Breast epithelium (tissue), 4 donors: ENCODE measurements around the gene JPH3. TPM values are rescaled to one million over a fixed set of nuclear protein-coding genes. Genes with fewer than 3 reads are reported as not detected.

Experiments used
- DNase-seq, 2 donors: peaks; one replicate each; pipeline ENCODE4 v3.0.0-alpha.2; 2019; ENCODE audit warnings: low spot score in 2 of 2
- H3K27ac ChIP-seq, 2 donors: fragments of 200-600 bp; sonication (generic) in 1 of 2; one replicate each; pipeline ENCODE4 v1.5.1; 2016 to 2019; ENCODE audit warnings: mild to moderate bottlenecking in 1 of 2
- H3K27me3 ChIP-seq, 2 donors: fragments of 200-600 bp; sonication (generic) in 1 of 2; one replicate each; pipeline versions ENCODE4 v1.5.1 to v1.6.0; 2017 to 2019; ENCODE audit warnings: control low read depth in 1 of 2, mild to moderate bottlenecking in 1 of 2
- H3K36me3 ChIP-seq: fragments of 200-600 bp; one replicate; pipeline ENCODE4 v1.5.1; 2019
- H3K4me1 ChIP-seq, 2 donors: fragments of 200-600 bp; sonication (generic); one replicate each; pipeline ENCODE4 v1.5.1; 2016 to 2019; ENCODE audit warnings: control low read depth in 1 of 2
- H3K4me3 ChIP-seq, 3 donors: fragments of 200-600 bp; sonication (generic); 1 replicate in 2 of 3; 2 replicates in 1 of 3; pipeline ENCODE4 v1.5.1; 2016 to 2019; ENCODE audit warnings: mild to moderate bottlenecking in 3 of 3, moderate library complexity in 2 of 3
- H3K9me3 ChIP-seq, 2 donors: fragments of 200-600 bp; sonication (generic) in 1 of 2; one replicate each; pipeline ENCODE4 v1.5.1; 2016 to 2019; ENCODE audit warnings: control low read depth in 1 of 2
- CTCF ChIP-seq, 3 donors: fragments of 450-650 bp; IDR thresholded peaks; one replicate each; pipeline ENCODE4 v1.5.1; 2016 to 2017; ENCODE audit warnings: antibody characterized with exemption in 3 of 3, mild to moderate bottlenecking in 3 of 3, moderate library complexity in 3 of 3
- POLR2A ChIP-seq: fragments of 450-650 bp; IDR thresholded peaks from one replicate; pipeline ENCODE4 v1.6.1; 2016; ENCODE audit warnings: antibody characterized with exemption, mild to moderate bottlenecking, moderate library complexity
- POLR2AphosphoS5 ChIP-seq, 3 donors: sonication (generic); formaldehyde crosslinking; IDR thresholded peaks; one replicate each; pipeline ENCODE4 v1.6.1; 2017; ENCODE audit warnings: antibody characterized with exemption in 3 of 3
- intact Hi-C: fragments of 100-400 bp; cut with DNase I; formaldehyde crosslinking; loops from one replicate; pipeline ENCODE4 v1.15.1; 2023; ENCODE audit warnings: low total_unique reads
- total RNA-seq, 3 donors: library from RNA; depleted of rRNA; stranded (reverse); fragments of >200 nt; gene quantifications; one replicate each; pipeline ENCODE4 v1.1.0, GENCODE V29; 2016

JPH3 gene
- total RNA-seq, 3 donors from 2014 or later = 0.33 TPM; not detected in 2

- no peak for DNase-seq
- TF ChIP-seq POLR2AphosphoS5 (IDR thresholded peaks at IDR 0.05) (no peak), CTCF (IDR thresholded peaks at IDR 0.05) (no peak), POLR2A (no peak)
- Histone ChIP-seq H3K4me1 (no peaks in the 10 kb centered on the region), H3K27ac (no peak overlapping the region), H3K36me3 (no peaks in the 10 kb centered on the region), H3K4me3 (no peak overlapping the region), H3K27me3 (peaks cover 0 to 56% of the 10 kb centered on the region in 2 donors), H3K9me3 (no peaks in the 10 kb centered on the region)
- intact Hi-C loops = no loop called here
Measured at GRCh38 chr16:87620201-87620495, 17.8 kb downstream of the JPH3 start.

GRCh38 chr16:87621550-87621829 lies 19.2 kb downstream of the JPH3 start:
- Histone ChIP-seq H3K27me3 (peaks cover 0 to 60% of the 10 kb centered on the region in 2 donors), H3K4me3 (no peak overlapping the region), H3K36me3 (no peaks in the 10 kb centered on the region), H3K27ac (no peak overlapping the region), H3K4me1 (no peaks in the 10 kb centered on the region), H3K9me3 (no peaks in the 10 kb centered on the region)
- no peak for DNase-seq
- TF ChIP-seq CTCF (IDR thresholded peaks at IDR 0.05) (no peak), POLR2AphosphoS5 (IDR thresholded peaks at IDR 0.05) (no peak), POLR2A (no peak)
- intact Hi-C loops = no loop called here

- DNase-seq = no peak
- intact Hi-C loops = no loop called here
- Histone ChIP-seq H3K27ac (no peak overlapping the region), H3K4me3 (no peak overlapping the region), H3K4me1 (no peaks in the 10 kb centered on the region), H3K27me3 (peaks cover 0 to 56% of the 10 kb centered on the region in 2 donors), H3K36me3 (no peaks in the 10 kb centered on the region), H3K9me3 (no peaks in the 10 kb centered on the region)
- TF ChIP-seq CTCF (IDR thresholded peaks at IDR 0.05) (no peak), POLR2AphosphoS5 (IDR thresholded peaks at IDR 0.05) (no peak), POLR2A (no peak)
Measured at GRCh38 chr16:87621976-87622713, 19.8 kb downstream of the JPH3 start.

GRCh38 chr16:87622756-87623319 lies 20.5 kb downstream of the JPH3 start:
- peaks cover 0 to 51% of the 10 kb centered on the region in 2 donors for H3K27me3 ChIP-seq
- H3K27ac ChIP-seq = no peak overlapping the region
- no peak overlapping the region for H3K4me3 ChIP-seq
- H3K9me3 ChIP-seq = no peaks in the 10 kb centered on the region
- H3K36me3 ChIP-seq = no peaks in the 10 kb centered on the region
- no peaks in the 10 kb centered on the region for H3K4me1 ChIP-seq
- no peak for TF ChIP-seq POLR2AphosphoS5 (IDR thresholded peaks at IDR 0.05)
- no peak for TF ChIP-seq POLR2A
- no peak for TF ChIP-seq CTCF (IDR thresholded peaks at IDR 0.05)
- intact Hi-C loops = no loop called here
- no peak for DNase-seq

GRCh38 chr16:87625241-87625797 lies 23.0 kb downstream of the JPH3 start:
- peaks cover under 1 to 4% of the 10 kb centered on the region in 2 donors for H3K9me3 ChIP-seq
- no peak overlapping the region for H3K27ac ChIP-seq
- no peak for TF ChIP-seq POLR2A
- no peak for TF ChIP-seq POLR2AphosphoS5 (IDR thresholded peaks at IDR 0.05)
- no peak for TF ChIP-seq CTCF (IDR thresholded peaks at IDR 0.05)
- no peaks in the 10 kb centered on the region for H3K4me1 ChIP-seq
- H3K27me3 ChIP-seq = peaks cover 0 to 52% of the 10 kb centered on the region in 2 donors
- no peaks in the 10 kb centered on the region for H3K36me3 ChIP-seq
- intact Hi-C loops = no loop called here
- no peak overlapping the region for H3K4me3 ChIP-seq
- DNase-seq = no peak
